ENCODE data around the gene ANXA6.

ANXA6 gene

DNA sequence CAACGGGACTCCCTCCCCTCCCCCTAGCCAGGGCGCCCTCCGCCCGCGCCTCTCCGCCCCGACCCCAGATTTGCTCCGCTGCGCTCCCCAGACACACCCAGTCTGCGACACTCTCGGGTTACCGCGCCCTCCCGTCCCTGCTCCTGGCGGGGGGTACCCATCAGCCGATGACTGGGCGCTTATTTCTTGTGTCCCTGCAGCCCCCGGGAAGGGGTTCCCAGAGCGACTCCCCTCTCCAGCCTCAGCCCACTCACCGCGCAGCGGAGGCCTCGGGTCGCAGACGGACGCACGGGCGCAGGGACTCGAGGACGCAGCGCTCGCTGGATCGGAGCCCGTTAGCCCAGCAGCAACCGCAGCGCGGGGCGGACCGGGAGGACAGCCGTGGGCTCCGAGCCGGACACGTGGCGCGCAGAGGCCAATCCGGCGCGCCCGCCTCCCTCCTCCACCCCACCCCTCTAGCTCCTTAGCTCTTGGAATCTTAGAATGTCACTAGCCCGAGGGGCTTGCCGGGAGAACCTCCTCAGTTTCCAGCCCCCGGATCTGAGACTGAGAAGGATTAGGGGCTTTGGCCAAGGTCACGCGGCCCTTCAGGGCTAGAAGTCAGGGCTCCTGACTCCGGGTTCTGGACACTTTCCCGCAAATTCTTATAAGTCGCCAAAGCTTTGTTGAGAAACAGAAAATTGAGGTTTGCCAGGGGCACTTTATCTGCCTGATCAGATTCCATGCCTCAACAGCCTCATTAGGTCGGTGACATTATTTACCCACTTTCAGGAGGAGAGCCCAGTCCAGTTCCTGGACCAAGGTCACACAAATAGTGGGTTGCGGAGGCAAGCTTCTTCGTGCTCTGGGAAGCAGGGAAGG is at the start of gene ANXA6:
ANXA6 (minus strand) TSS at position 354 of the 861 bp plus-strand sequence. CDS start 9,878 bp downstream, outside the sequence.
- TF ChIP-seq GATA2 (IDR thresholded peaks at IDR 0.05; ENCODE audit: low read depth, low read length) (no peak), GATA3 (IDR thresholded peaks at IDR 0.05; ENCODE audit: low read depth, low read length) (no peak)

DNA sequence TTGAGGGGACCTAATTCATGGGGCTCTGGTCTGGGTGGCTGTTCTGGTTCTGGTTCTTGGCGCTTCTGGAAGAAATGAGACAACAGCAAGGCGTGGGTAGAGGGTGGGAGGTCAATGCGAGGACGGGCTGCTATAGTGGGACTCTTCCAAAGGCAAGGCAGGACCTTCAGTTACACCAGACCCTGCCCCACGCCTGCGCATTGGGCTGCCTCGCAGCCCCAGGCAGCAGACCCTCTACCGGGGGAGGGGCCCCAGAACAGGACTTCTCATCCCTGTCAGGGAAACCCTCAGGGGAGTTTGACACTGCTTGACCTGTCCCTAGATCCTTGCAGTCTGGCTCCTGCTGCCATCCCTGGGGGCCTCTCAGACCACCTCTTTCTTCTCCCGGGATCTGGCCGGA is 47.8 kb upstream of the ANXA6 start:
- TF ChIP-seq GATA2 (IDR thresholded peaks at IDR 0.05; ENCODE audit: low read depth, low read length) = no peak
- no peak for TF ChIP-seq GATA3 (IDR thresholded peaks at IDR 0.05; ENCODE audit: low read depth, low read length)

DNA sequence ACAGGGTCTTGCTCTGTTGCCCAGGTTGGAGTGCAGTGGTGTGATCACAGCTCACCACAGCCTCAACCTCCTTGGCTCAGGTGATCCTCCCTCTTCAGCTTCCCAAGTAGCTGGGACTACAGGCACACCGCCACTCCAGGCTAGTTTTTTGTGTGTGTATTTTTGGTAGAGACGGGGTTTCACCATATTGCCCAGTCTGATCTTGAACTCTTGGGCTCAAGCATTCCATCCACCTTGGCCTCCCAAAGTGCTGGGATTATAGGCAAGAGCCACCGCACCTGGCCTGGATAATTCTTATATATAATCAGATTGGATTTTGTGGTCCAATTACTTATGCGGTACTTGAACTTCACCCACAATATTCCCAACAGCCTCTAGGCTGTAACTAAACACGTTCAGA is 46.5 kb upstream of the ANXA6 start:
- TF ChIP-seq GATA2 (IDR thresholded peaks at IDR 0.05; ENCODE audit: low read depth, low read length) = no peak
- no peak for TF ChIP-seq GATA3 (IDR thresholded peaks at IDR 0.05; ENCODE audit: low read depth, low read length)

DNA sequence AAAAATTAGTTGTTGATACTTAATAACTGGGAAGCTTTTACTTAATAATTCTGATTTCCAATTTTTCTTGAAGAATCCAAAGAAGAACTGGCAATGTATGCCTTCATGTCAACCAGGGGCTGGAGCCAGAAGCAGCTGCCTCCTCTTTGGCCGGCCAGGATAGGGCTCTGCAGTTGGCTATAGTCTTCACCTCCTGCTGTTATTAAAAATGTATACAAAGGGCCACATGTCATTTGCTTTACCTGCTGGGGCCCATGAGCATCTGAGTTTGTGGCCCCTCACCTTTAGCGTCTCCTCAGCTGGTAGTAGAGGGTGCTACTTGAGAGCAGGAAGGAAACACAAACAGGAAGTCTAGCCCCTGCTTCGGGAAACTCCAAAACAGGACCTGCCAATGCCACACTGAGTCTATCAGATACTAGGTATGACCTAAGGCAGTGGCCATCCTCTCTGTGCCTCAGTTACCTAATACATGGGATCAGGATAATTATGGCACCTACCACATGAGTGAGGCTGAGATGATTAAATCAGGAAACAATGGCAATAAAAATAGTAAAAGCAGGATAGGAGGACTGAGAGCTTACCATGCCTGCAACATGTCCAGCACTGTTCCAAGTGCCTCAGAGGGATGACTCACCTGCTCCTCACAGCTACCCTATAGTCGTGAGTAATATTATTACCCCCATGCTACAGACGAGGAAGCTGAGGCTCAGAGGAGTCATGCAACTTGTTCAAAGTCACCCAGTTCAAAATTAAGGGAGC is 45.0 kb upstream of the ANXA6 start:
- TF ChIP-seq GATA3 (IDR thresholded peaks at IDR 0.05; ENCODE audit: low read depth, low read length) = no peak

DNA sequence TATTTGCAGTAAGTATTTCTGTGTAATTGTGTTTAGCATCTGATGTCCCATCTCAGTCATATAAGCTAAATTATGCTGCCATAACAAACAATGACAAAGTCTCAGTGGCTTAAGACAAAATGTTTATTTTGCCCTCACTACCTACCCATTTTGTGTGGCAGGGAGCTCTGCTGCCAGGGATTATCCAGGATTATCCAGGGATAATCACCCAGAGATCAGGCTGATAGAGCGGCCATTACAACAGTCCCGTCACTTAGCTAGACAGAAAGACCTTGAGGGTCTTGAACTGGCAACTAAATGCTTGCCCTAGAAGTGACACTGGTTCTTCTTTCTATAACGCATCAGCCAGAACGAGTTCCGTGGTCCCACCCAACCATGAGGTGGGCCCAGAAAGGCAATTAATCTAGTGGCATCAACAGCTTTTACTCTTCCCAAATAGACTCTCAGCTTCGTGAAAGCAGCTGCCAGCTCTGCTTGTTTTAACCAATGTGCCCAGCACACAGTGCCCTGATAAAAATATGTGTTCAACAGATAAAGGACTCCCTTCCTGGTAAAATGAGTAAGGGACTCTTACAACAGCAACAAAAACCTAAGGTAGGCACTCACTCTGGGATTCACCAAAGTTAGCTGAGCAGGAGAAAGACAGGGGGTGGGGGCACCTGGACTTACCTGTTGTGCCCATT is 43.5 kb upstream of the ANXA6 start:
- TF ChIP-seq GATA2 (IDR thresholded peaks at IDR 0.05; ENCODE audit: low read depth, low read length) (no peak), GATA3 (IDR thresholded peaks at IDR 0.05; ENCODE audit: low read depth, low read length) (no peak)

DNA sequence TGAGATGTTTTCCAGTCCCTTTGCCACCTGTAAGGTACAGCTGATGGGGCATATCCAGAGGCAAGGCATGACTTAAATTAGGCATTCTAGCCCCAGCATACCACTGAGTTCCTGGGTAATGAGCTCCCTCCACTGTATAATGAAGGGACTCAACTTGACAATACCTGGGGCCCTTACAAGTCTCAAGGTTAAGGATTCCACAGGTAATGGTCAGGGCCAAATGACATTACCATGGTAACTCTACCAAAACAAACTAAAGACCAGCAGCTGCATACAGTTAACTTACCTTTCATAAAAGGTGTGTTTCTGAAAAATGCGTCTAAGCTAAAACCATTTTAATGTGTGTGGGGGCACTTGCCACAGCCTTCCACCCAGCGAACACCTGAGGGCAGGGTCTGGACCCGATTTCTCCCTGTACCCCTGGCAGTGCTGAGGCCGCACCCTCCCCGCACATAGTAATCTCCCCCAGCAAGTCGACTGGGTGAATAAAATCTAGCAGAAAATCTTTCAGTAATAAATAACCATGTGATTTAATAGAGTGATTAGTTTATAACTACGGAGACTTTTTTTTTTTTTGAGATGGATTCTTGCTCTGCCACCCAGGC is 42.1 kb upstream of the ANXA6 start:
- no peak for TF ChIP-seq GATA2 (IDR thresholded peaks at IDR 0.05; ENCODE audit: low read depth, low read length)
- no peak for TF ChIP-seq GATA3 (IDR thresholded peaks at IDR 0.05; ENCODE audit: low read depth, low read length)

DNA sequence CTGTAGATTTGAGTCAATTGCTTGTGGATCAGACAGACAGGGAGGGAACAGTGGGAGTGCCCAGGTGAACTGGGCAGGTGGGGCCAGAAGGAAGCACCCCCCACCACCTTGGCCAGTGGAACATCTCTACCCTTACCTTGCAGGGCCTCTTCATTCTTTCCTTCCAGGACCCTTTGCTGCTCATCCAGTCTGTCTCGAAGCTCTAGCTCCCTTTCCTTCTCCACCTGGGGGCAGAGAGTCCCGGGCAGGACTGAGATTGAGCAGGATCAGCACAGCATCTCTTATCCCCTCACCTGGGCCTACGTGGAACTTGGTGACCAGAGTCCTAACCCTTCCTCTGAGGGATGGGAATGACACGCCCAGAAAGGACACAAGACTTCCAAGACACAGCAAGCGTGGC is 41.3 kb upstream of the ANXA6 start:
- no peak for TF ChIP-seq GATA2 (IDR thresholded peaks at IDR 0.05; ENCODE audit: low read depth, low read length)
- no peak for TF ChIP-seq GATA3 (IDR thresholded peaks at IDR 0.05; ENCODE audit: low read depth, low read length)

DNA sequence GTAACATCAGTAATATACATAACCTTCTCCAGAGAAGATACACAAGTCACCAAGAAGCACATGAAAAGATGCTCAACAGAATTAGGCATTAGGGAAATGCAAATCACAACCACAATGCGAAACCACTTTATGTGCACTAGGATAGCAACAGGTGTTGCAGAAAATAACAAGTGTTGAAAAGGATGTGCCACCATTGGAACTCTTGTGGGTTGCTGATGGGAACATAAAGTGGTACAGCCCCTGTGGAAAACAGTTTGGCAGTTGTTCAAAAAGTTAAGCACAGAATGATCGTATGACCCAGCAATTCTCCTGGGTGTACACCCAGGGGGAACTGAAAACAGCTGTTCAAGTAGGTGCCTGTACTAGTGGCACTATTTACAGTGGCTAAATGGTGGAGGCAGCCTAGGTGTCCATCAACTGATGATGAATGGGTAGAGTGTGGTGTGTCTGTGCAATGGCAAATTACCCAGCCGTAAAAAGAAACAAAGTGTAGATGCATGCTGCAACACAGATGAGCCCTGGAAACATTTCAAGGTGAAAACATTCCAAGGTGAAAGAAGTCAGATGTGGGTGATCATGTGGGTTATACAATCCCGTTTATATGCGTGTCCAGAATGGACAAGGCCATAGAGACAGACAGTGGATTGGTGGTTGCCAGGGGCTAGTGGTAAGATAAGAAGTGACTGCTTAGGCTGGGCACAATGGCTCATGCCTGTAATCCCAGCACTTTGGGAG is 39.1 kb upstream of the ANXA6 start:
- no peak for TF ChIP-seq GATA2 (IDR thresholded peaks at IDR 0.05; ENCODE audit: low read depth, low read length)
- TF ChIP-seq GATA3 (IDR thresholded peaks at IDR 0.05; ENCODE audit: low read depth, low read length) = no peak

DNA sequence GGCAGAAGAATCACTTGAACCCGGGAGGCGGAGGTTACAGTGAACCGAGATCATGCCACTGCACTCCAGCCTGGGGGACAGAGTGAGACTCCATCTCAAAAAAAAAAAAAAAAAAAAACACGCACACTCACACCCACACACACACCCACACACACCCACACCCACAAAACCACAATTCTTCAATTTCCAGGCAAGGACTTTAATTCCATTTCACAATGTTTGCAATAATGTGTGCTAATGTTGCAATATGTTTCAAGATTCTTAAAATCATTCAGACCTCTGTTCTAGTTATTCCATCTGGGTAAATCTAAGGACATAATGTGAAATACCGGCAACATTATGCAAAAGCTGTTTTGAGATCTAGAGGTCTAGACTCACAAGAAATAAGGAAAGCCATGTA is 38.0 kb upstream of the ANXA6 start:
- TF ChIP-seq GATA3 (IDR thresholded peaks at IDR 0.05; ENCODE audit: low read depth, low read length) (no peak), GATA2 (IDR thresholded peaks at IDR 0.05; ENCODE audit: low read depth, low read length) (no peak)

DNA sequence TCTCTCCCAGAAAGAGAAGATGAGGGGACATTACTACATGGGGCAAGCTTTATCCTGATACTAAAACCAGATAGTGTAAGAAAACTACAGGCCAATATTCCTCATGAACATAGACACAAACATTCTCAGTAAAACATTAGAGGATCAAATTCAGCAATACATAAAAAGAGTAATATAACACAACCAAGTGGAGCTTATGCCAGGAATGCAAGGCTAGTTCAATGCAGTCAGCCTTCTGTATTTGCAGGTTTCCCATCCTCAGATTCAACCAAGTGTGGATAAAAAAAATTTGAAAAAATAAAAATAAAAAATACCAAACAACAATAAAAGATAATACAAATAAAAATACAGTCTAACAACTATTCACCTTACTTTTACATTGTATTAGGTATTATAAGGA is 35.0 kb upstream of the ANXA6 start:
- no peak for TF ChIP-seq GATA3 (IDR thresholded peaks at IDR 0.05; ENCODE audit: low read depth, low read length)
- TF ChIP-seq GATA2 (IDR thresholded peaks at IDR 0.05; ENCODE audit: low read depth, low read length) = no peak

DNA sequence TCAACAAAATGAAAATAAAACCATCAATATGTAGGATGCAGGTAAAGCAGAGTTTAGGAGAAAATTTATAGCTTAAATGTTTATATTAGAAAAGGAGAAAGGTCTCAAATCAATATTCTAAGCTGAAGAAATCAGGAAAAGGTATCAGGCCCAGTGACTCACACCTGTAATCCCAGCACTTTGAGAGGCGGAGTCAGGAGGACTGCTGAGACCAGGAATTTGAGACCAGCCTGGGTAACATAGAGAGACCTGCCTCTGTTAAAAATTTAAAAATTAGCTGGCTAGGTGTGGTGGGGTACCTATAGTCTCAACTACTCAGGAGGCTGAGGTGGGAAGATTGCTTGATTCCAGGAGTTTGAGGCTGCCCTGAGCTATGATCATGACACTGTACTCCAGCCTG is 34.1 kb upstream of the ANXA6 start:
- TF ChIP-seq GATA3 (IDR thresholded peaks at IDR 0.05; ENCODE audit: low read depth, low read length) (no peak), GATA2 (IDR thresholded peaks at IDR 0.05; ENCODE audit: low read depth, low read length) (no peak)

DNA sequence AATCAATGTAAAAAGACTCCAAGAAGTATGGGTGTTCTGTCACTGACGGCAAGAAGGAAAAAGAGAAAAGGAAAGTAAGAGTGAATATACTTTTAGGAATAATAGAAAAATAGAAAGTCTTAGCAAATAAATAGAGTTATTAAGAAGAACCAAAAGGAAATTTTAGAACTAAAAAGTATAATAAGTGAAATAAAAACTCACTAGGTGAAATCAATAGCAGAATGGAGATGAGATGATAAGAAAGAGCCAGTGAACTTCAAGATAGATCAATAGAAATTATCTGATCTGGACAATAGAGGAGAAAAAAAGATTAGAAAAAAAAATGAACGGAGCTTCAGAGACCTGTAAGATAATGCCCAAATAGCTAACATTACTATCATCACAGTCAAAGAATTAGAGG is 31.6 kb upstream of the ANXA6 start:
- TF ChIP-seq GATA2 (IDR thresholded peaks at IDR 0.05; ENCODE audit: low read depth, low read length) = no peak
- no peak for TF ChIP-seq GATA3 (IDR thresholded peaks at IDR 0.05; ENCODE audit: low read depth, low read length)

DNA sequence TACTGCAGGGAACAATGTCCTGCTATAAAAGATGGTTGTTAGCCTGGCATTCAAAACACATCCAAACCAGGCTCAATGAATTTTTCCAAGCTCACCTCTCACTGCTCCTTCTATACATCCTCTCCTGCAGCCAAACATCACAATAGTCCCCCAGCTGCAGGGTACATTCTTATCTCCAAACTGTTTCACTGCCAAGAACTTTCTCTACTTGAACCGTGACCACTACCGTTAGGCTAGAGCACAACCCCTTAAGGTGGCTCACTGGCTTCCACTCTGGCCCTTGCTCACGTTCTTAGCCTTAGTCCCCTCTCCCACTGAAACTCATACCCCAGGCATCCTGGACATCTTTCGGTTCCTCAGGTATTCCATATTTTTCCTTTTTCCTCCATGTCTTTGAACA is 29.0 kb upstream of the ANXA6 start:
- TF ChIP-seq GATA3 (IDR thresholded peaks at IDR 0.05; ENCODE audit: low read depth, low read length) = no peak
- no peak for TF ChIP-seq GATA2 (IDR thresholded peaks at IDR 0.05; ENCODE audit: low read depth, low read length)
